Panc1 (cell line): Measurements from ENCODE around the gene SNUPN. TPM values are rescaled to one million over a fixed set of nuclear protein-coding genes. Genes with fewer than 3 reads are reported as not detected.
"Not testable (repeated sequence)": the region's sequence is repeated elsewhere in the genome, so short reads cannot be mapped to it uniquely, and the experiment has no call there.

Experiments
- ATAC-seq: fragments of 200-7000 bp; cut with Tn5 transposase; 2 replicates; pipeline ENCODE4 v1.9.1; 2020; ENCODE audit warnings: mild to moderate bottlenecking, moderate library complexity
- BruUV-seq: library from RNA; stranded (reverse); fragments of 400-500 nt; replicated peaks from 2 replicates; lab custom pipeline; 2021; lab: Mats Ljungman, UMichigan
- CTCF ChIA-PET: fragments of 300-600 bp; sonication (Branson Sonifier 250); formaldehyde crosslinking; loops from one replicate; lab custom pipeline; 2022; ENCODE audit warnings: antibody characterized with exemption; lab: Charles Lee
- POLR2A ChIA-PET: fragments of 300-600 bp; sonication (Branson Sonifier 250); formaldehyde crosslinking; loops from one replicate; lab custom pipeline; 2022; ENCODE audit warnings: antibody characterized with exemption; lab: Charles Lee
- DNase-seq: peaks from one replicate; pipeline ENCODE4 v3.0.0-alpha.2; 2010; ENCODE audit warnings: low read depth, low spot score
- H3K27ac ChIP-seq: 2 replicates; pipeline ENCODE4 v1.5.1; 2011; ENCODE audit warnings: mild to moderate bottlenecking, low read length, inconsistent platforms
- H3K27me3 ChIP-seq: fragments of 200-500 bp; sonication (Bioruptor generic); 2 replicates; pipeline ENCODE4 v1.6.0; 2014; ENCODE audit warnings: low read length, inconsistent platforms; ENCODE audit not compliant: control insufficient read depth, insufficient read depth
- H3K36me3 ChIP-seq: fragments of 200-500 bp; sonication (Bioruptor generic); 2 replicates; pipeline ENCODE4 v1.5.1; 2014; ENCODE audit warnings: inconsistent platforms, mild to moderate bottlenecking, low read length, moderate library complexity; ENCODE audit not compliant: control insufficient read depth, insufficient read depth
- H3K4me1 ChIP-seq: 2 replicates; pipeline ENCODE4 v1.5.1; 2011; ENCODE audit warnings: inconsistent platforms, mild to moderate bottlenecking, low read length, moderate library complexity; ENCODE audit not compliant: control insufficient read depth, insufficient read depth
- H3K4me3 ChIP-seq, 2 experiments: 2 replicates each; pipeline ENCODE4 v1.5.1; 2011 to 2012; ENCODE audit warnings: low read depth in 2 of 2, low read length in 2 of 2, mild to moderate bottlenecking in 2 of 2, inconsistent platforms in 1 of 2, moderate library complexity in 1 of 2
- H3K9me3 ChIP-seq: fragments of 200-500 bp; sonication (Bioruptor generic); 2 replicates; pipeline ENCODE4 v1.5.1; 2014; ENCODE audit warnings: low read depth, mild to moderate bottlenecking, inconsistent platforms, low read length, moderate library complexity; ENCODE audit not compliant: control insufficient read depth, insufficient read depth
- CTCF ChIP-seq: fragments of 450-650 bp; IDR thresholded peaks from 2 replicates; pipeline ENCODE4 v1.5.1; 2017; ENCODE audit warnings: mild to moderate bottlenecking
- POLR2AphosphoS5 ChIP-seq: IDR thresholded peaks from 2 replicates; pipeline ENCODE4 v1.6.1; 2012; ENCODE audit warnings: mild to moderate bottlenecking, low read depth, low read length, moderate library complexity
- REST ChIP-seq, 2 experiments: IDR thresholded peaks; 2 replicates each; pipeline ENCODE4 v1.6.1; 2011 to 2012; ENCODE audit warnings: low read depth in 2 of 2, control low read depth in 1 of 2, low read length in 1 of 2, mild to moderate bottlenecking in 1 of 2, moderate library complexity in 1 of 2; ENCODE audit not compliant: insufficient read depth in 1 of 2
- SIN3A ChIP-seq: IDR thresholded peaks from 2 replicates; pipeline ENCODE4 v1.6.1; 2012; ENCODE audit warnings: low read depth, mild to moderate bottlenecking, low read length, moderate library complexity, borderline replicate concordance; ENCODE audit not compliant: insufficient read depth
- TCF7L2 ChIP-seq: IDR thresholded peaks from 2 replicates; pipeline ENCODE4 v1.6.1; 2011; ENCODE audit warnings: mild to moderate bottlenecking, low read depth, low read length, inconsistent platforms
- in situ Hi-C: cut with HindIII; loops from 2 replicates; pipeline ENCODE4 v1.10.0; 2016; ENCODE audit warnings: low sequenced_read_pairs, low pct_unique_long_range_greater_than_20kb
- intact Hi-C: fragments of 100-400 bp; cut with micrococcal nuclease; formaldehyde crosslinking; loops from one replicate; pipeline ENCODE4 v1.10.0; 2022; ENCODE audit not compliant: unreplicated experiment
- total RNA-seq: library from RNA; stranded (reverse); gene quantifications from one replicate; pipeline ENCODE4 v1.2.1, GENCODE V29; 2021; ENCODE audit not compliant: unreplicated experiment

SNUPN gene
- total RNA-seq, 1 experiment from 2014 or later = 52.1 TPM

GRCh38 chr15:75584121-75584520 is 41.4 kb downstream of the SNUPN start:
- H3K4me3 ChIP-seq = no peak overlapping the region
- TF ChIP-seq TCF7L2 = no peak
- TF ChIP-seq CTCF = no peak
- TF ChIP-seq SIN3A = no peak
- no peak for TF ChIP-seq POLR2AphosphoS5
- no peak for TF ChIP-seq REST (IDR thresholded peaks at IDR 0.05; ENCODE audit: insufficient read depth in 1 of 2, low read depth in 2 of 2, low read length in 1 of 2)
- in situ Hi-C loops = no loop called here
- CTCF ChIA-PET = no interaction called here
- intact Hi-C loops = no loop called here
- DNase-seq = no peak
- BruUV-seq = no TSS peak
- no peaks in the 10 kb centered on the region for H3K9me3 ChIP-seq
- peaks cover 5% of the 10 kb centered on the region for H3K4me1 ChIP-seq
- POLR2A ChIA-PET = interaction anchor here (0.6 kb wide), 1 partner anchor 20 kb away, joined by 5 read pairs; no protein-coding TSS in a partner anchor
- ATAC-seq = no peak
- no peak overlapping the region for H3K27ac ChIP-seq
- no peaks in the 10 kb centered on the region for H3K27me3 ChIP-seq
- H3K36me3 ChIP-seq = no peaks in the 10 kb centered on the region; the same call in 1 of the 2 replicates

GRCh38 chr15:75583701-75584100 is 41.8 kb downstream of the SNUPN start:
- Histone ChIP-seq H3K27ac (no peak overlapping the region), H3K4me3 (no peak overlapping the region), H3K9me3 (no peaks in the 10 kb centered on the region), H3K27me3 (no peaks in the 10 kb centered on the region), H3K4me1 (peaks cover 5% of the 10 kb centered on the region), H3K36me3 (no peaks in the 10 kb centered on the region; the same call in 1 of the 2 replicates)
- DNase-seq (no peak), ATAC-seq (no peak)
- in situ Hi-C loops (no loop called here), intact Hi-C loops (no loop called here)
- ChIA-PET CTCF (no interaction called here), POLR2A (interaction anchor here (0.6 kb wide), 1 partner anchor 20 kb away, joined by 5 read pairs; no protein-coding TSS in a partner anchor)
- no peak for TF ChIP-seq TCF7L2
- no peak for TF ChIP-seq SIN3A
- TF ChIP-seq REST (IDR thresholded peaks at IDR 0.05; ENCODE audit: insufficient read depth in 1 of 2, low read depth in 2 of 2, low read length in 1 of 2) = no peak
- TF ChIP-seq POLR2AphosphoS5 = no peak
- TF ChIP-seq CTCF = no peak
- BruUV-seq = no TSS peak

GRCh38 chr15:75582943-75583342 is 42.6 kb downstream of the SNUPN start:
- H3K27ac ChIP-seq, ATAC-seq, DNase-seq, H3K36me3 ChIP-seq, H3K9me3 ChIP-seq, POLR2A ChIA-PET, CTCF ChIA-PET, H3K4me3 ChIP-seq, H3K27me3 ChIP-seq, in situ Hi-C loops, BruUV-seq, intact Hi-C loops, H3K4me1 ChIP-seq: not testable (repeated sequence)
